ENCODE data around the gene KPNA1.

The KPNA1 gene

GRCh38 chr3:122559906-122560305 is 45.2 kb upstream of the KPNA1 start:
- TF ChIP-seq, protein P1, sequence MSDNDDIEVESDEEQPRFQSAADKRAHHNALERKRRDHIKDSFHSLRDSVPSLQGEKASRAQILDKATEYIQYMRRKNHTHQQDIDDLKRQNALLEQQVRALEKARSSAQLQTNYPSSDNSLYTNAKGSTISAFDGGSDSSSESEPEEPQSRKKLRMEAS (IDR thresholded peaks at IDR 0.05; ENCODE audit: low read depth, low read length): no peak
- TF ChIP-seq CTCF (IDR thresholded peaks at IDR 0.05; ENCODE audit: low read depth, low read length) (no peak), MYC (IDR thresholded peaks at IDR 0.05; ENCODE audit: low read depth, low read length) (no peak), POLR2A (IDR thresholded peaks at IDR 0.05; ENCODE audit: extremely low read depth, insufficient read length) (no peak)
- DNase-seq (ENCODE audit: low read depth): no peak
- H3K4me3 ChIP-seq (ENCODE audit: low read depth, low read length): no peak overlapping the region

DNA sequence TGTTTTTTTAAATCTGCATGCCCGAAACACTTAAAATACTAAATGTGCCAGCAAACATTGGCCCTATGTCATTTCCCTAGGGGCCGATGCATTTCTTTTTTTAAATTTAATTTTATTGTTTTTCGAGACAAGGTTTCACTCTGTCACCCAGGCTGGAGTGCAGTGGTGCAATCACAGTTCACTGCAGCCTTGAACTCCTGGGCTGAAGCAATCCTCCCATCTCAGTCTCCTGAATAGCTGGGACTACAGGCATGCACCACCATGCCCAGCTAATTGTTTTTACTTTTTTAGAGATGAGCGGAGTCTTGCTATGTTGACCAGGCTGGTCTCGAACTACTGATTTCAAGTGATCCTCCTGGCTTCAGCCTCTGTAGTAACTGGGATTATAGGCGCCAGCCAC is 43.9 kb upstream of the KPNA1 start:
- no peak for DNase-seq (ENCODE audit: low read depth)
- TF ChIP-seq MYC (IDR thresholded peaks at IDR 0.05; ENCODE audit: low read depth, low read length) (no peak), POLR2A (IDR thresholded peaks at IDR 0.05; ENCODE audit: extremely low read depth, insufficient read length) (no peak), CTCF (IDR thresholded peaks at IDR 0.05; ENCODE audit: low read depth, low read length) (no peak)
- TF ChIP-seq, protein P1 (IDR thresholded peaks at IDR 0.05; ENCODE audit: low read depth, low read length): no peak
- no peak overlapping the region for H3K4me3 ChIP-seq (ENCODE audit: low read depth, low read length)

DNA sequence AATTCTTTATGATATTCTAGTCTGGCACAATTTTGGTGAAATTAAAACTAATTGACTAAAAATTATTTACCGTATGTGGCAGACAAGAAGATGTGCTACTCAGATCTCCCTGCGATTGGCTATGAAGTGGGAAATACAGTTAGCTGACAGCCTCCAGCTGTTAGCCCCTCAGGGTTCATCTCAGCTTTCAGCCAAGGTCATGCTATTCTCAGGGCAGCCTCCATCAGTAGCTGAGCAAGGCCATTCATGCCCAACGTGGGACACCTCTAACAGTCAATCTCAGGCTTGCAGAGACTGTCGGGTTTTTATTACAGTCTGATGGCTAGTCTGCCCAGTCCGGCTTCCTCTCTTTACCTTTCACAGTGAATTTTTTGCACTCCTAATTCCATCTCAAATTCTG is 42.6 kb upstream of the KPNA1 start:
- DNase-seq (ENCODE audit: low read depth): no peak
- TF ChIP-seq POLR2A (IDR thresholded peaks at IDR 0.05; ENCODE audit: extremely low read depth, insufficient read length) (no peak), CTCF (IDR thresholded peaks at IDR 0.05; ENCODE audit: low read depth, low read length) (no peak), MYC (IDR thresholded peaks at IDR 0.05; ENCODE audit: low read depth, low read length) (no peak)
- TF ChIP-seq, protein P1 (IDR thresholded peaks at IDR 0.05; ENCODE audit: low read depth, low read length): no peak
- no peak overlapping the region for H3K4me3 ChIP-seq (ENCODE audit: low read depth, low read length)

- DNase-seq (ENCODE audit: low read depth): no peak
- TF ChIP-seq CTCF (IDR thresholded peaks at IDR 0.05; ENCODE audit: low read depth, low read length) (no peak), MYC (IDR thresholded peaks at IDR 0.05; ENCODE audit: low read depth, low read length) (no peak), POLR2A (IDR thresholded peaks at IDR 0.05; ENCODE audit: extremely low read depth, insufficient read length) (no peak)
- TF ChIP-seq, protein P1 (IDR thresholded peaks at IDR 0.05; ENCODE audit: low read depth, low read length): no peak
- H3K4me3 ChIP-seq (ENCODE audit: low read depth, low read length): no peak overlapping the region
Measured at GRCh38 chr3:122555275-122556071, 40.7 kb upstream of the KPNA1 start.

DNA sequence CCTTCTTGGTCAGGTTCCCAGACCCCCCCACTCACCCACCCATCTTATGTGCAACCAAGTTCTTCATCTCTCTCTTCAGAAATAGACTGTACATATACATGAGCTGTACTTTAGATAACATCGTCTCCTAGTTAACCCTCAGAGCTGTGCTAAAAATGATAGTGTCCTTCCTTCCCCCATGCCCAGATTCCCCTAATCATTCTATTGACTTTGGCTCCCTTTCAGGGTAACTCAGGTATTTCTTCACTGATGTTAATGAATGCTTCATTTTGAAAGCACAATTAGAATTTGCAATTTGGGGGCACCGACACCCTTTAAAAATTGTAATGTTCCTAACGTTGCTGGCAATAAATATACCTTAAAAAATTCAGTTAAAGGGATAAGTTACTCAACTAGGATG is 38.4 kb upstream of the KPNA1 start:
- DNase-seq (ENCODE audit: low read depth): no peak
- H3K4me3 ChIP-seq (ENCODE audit: low read depth, low read length): no peak overlapping the region
- TF ChIP-seq, protein P1 (IDR thresholded peaks at IDR 0.05; ENCODE audit: low read depth, low read length): no peak
- TF ChIP-seq CTCF (IDR thresholded peaks at IDR 0.05; ENCODE audit: low read depth, low read length) (no peak), POLR2A (IDR thresholded peaks at IDR 0.05; ENCODE audit: extremely low read depth, insufficient read length) (no peak), MYC (IDR thresholded peaks at IDR 0.05; ENCODE audit: low read depth, low read length) (no peak)
